HG02763 (cell line): ENCODE data around the gene SPECC1L.
"Not testable (repeated sequence)": the region's sequence is repeated elsewhere in the genome, so short reads cannot be mapped to it uniquely, and the experiment has no call there.

ENCODE experiments used
- ATAC-seq: cut with Tn5 transposase; IDR thresholded peaks from one replicate; pipeline ENCODE4 v1.9.1; 2021; ENCODE audit warnings: mild to moderate bottlenecking, moderate library complexity; ENCODE audit not compliant: unreplicated experiment

SPECC1L gene

DNA sequence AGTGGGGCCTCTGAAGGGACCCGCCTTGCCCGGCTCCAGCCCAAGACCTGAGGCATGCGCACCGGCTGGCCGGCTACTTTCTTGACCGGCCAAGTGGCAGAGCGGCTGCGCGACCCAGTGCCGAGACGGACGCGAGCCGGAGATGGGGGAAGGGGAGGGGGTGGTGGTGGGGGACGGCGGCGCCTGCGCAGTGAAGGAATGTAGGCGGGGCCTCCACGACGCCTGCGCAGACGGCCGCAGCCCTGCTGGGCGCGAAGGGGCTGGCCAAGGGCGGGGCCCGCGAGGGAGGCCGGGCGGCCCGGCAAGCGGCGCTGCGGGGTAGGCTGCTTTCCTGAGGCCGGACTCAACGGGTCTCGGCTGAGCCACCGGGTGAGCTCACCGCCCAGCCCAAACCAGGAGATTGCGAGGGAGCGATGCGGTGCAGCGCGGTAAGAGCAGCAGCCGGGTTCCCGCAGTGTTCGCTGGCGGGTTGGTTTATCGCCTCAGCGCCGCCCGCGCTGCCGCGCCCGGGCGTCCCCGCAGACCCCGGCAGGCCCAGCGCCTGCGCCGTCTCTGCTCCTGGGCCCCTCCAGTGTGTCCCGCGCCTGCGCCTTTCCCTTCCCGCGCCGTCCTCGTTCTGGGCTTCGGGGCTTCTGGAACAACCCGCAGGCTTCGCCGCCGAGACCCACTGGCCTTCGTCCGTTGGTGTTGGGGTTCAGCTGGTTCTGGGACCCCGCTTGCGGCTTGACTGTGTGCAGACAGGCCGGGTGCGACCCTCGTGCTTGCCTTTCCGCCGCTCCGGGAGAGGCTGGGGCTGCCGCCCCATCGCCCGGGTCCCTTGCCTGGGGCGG lies at the start of gene SPECC1L:
TSS of gene SPECC1L (plus strand) at position 276 of the 830 bp plus-strand sequence. CDS start 31,401 bp downstream, outside the sequence.
- ATAC-seq, result peak; percentile 89

DNA sequence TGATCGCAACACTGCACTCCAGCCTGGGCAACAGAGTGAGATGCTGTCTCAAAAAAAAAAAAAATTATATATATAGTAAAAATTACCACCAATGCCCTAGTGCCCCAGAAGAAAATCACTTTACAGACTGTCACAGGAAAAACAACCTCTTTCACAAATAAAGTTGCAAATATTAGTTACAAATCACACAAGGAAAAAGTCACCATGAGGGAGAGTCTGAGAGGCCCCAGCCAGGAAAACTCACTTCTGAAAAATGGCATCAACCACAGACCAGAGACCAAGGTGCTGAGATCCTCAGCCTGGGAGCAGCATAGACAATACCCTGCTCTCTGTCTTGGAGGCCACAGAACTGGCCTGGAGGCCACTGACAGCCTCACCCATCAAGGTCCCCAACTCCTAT lies 46.2 kb upstream of the SPECC1L start:
- no peak for ATAC-seq

DNA sequence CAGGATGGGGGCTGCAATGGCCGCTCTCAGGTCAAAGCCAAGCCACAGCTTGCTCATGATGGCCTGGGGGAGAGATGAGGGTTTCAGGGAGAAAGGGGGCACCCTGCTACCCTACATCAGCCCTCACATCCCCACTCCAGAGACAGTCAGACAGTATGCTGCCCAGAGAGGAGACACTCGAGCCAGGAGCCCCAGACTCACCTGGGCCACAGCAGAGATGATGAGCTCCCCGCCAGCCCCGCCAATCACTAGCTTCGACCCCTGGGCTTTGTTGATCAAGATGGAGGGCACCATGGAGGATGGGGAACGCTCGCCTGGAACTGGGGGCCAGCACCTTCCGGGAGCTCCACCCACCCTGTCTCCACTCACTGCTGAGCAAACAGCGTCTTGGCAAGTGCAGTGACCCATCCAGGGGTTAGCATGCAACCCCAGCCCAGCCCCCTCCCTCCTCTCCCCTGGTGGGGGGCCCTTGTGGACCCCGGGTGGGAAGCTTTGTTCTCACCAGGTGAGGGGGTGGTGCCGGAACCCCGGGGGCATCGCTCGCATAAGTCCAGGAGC lies 45.5 kb upstream of the SPECC1L start:
- no peak for ATAC-seq

DNA sequence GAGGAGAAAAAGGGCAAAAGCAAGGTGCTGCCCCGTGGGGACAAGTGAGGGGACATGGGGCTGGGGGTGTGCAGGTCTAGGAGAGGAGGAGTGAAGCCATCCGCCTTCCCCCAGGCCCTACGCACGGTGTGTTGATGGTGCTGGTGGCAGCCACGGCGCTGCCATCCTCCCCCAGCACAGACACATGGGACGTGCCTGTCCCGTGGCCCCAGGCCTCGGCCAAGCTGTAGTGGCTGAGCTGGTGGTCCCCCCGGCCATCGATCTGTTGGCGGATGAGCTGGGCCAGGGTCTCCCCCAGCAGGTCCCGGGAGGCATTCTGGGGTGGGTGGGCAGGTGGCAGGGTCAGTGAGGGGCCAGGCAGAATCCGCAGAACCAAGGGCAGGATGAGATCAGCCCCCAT lies 44.7 kb upstream of the SPECC1L start:
- no peak for ATAC-seq

GRCh38 chr22:24230911-24231656 lies 39.5 kb upstream of the SPECC1L start:
- no peak for ATAC-seq

- no peak for ATAC-seq
Observed at GRCh38 chr22:24231706-24232105, 38.9 kb upstream of the SPECC1L start.

DNA sequence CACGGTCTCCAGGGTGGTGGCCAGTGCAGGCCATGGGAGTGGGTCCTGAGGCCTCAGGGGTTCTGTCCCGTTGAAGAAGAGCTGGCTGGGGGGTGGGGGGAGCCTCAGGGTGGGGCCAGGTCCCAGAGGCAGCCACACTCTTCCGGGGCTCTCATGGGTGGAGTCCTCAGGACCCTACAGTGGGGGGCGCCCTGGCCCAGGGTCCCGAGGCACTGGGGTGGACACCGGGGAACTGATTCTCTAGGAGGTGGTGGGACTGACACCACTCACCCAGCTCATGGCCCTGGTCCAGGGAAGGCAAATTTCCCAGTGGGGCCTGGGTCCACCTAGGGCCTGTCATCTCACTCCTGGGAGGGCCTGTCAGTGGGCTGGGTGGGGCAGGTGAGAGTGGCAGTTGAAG lies 38.5 kb upstream of the SPECC1L start:
- ATAC-seq, result no peak

- no peak for ATAC-seq
Observed at GRCh38 chr22:24232725-24233124, 37.9 kb upstream of the SPECC1L start.

- no peak for ATAC-seq
Observed at GRCh38 chr22:24233235-24233634, 37.4 kb upstream of the SPECC1L start.

- no peak for ATAC-seq
Observed at GRCh38 chr22:24233816-24234215, 36.8 kb upstream of the SPECC1L start.

DNA sequence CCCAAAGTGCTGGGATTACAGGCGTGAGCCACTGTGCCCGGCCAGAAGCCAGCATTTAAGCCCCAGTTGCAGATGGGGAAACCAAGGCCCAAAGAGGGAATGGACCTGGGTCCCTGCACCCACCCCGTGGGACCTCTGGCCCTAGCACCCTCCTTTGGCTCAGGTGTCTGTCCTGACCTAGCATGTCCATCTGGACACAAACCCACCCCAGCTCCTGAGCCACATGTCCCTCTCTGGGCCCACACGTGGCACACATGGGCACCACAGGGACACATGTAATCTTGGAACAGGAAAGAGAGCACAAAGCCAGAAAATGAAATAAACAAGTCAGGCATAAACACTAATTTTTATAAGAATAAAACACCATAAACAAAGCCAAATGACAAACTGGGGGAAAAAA lies 35.3 kb upstream of the SPECC1L start:
- ATAC-seq, result no peak

- ATAC-seq, result no peak
Observed at GRCh38 chr22:24236656-24237055, 34.0 kb upstream of the SPECC1L start.

GRCh38 chr22:24238101-24238694 lies 32.4 kb upstream of the SPECC1L start:
- not testable (repeated sequence) for ATAC-seq

GRCh38 chr22:24240381-24240780 lies 30.2 kb upstream of the SPECC1L start:
- ATAC-seq, result no peak

DNA sequence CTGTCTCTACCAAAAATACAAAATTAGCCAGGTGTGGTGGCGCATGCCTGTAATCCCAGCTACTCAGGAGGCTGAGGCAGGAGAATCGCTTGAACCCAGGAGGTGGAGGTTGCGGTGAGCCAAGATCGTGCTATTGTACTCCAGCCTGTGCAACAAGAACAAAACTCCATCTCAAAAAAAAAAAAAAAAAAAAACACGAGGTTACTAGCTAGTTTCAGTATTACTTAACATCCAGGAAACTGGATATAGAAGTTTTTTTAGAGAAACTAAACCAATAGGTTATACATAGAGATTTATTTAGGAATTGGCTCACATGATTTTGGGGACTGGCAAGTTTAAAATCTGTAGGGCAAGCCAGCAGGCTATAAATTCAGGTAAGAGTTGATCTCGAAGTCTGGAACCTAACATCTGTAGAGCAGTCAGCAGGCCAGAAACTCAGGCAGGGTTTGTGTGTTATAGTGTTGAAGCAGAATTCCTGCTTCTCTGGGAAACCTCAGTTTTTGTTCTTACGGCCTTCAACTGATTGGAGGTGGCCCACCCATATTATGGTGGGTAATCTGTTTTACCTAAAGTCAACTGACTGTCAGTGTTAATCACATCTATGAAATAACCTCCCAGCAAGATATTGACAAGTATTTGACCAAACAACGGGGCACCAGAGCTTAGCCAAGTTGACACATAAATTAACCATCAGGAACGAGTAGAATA lies 29.5 kb upstream of the SPECC1L start:
- ATAC-seq, result not testable (repeated sequence)

DNA sequence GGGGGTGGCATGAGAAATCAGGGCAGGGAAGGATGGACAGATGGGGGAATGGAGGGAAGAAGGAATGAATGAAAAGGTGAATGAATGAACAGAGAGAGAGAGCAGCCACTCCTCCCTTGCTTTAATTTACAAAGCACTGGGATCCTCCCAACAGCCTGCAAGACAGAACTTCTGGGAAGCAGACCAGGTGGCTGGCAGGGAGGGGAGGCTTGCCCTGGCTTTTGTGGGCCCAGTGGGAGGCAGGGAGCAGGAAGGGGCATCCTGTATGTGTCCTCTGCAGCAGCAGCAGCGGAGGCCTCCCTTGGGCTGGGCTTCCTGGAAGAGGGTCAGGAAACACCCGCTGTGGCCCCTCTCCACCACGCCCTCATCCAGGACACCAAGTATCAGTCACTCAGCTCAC lies 27.2 kb upstream of the SPECC1L start:
- ATAC-seq, result not testable (repeated sequence)

- ATAC-seq, result no peak
Observed at GRCh38 chr22:24244144-24244787, 26.4 kb upstream of the SPECC1L start.

DNA sequence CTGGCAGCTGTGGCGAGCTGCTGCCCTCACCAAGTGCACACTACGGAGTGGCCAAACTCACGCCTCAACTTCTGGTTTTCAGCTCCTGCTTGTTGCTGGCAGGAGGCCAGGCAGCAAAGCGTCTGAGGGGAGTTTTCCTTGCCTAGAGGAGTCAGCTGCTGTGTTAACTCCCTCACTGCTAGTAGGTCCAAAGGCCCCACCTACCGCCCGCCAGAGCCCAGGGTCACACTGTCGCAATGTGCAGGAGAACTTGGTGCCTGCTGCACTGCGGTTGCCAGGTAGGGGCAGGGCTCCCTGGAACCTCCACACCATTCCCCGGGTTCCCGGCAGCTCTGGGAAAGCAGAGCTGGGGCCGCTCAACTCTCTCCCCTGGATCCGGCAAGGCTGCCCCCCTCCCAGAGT lies 25.6 kb upstream of the SPECC1L start, which contains the start of gene GGT5:
TSS of gene GGT5 (minus strand) at position 53 of the 402 bp plus-strand sequence. CDS start 357 bp downstream, outside the sequence.
- ATAC-seq, result not testable (repeated sequence)

GRCh38 chr22:24245584-24246561 lies 24.8 kb upstream of the SPECC1L start:
- ATAC-seq, result not testable (repeated sequence)
